WTC11 (cell line): ENCODE measurements around the gene RFC5. TPM values are rescaled to one million over a fixed set of nuclear protein-coding genes. Genes with fewer than 3 reads are reported as not detected.
"Not testable (repeated sequence)": the region's sequence is repeated elsewhere in the genome, so short reads cannot be mapped to it uniquely, and the experiment has no call there.

ENCODE experiments used
- ATAC-seq: fragments of 200-7000 bp; cut with Tn5 transposase; 2 replicates; pipeline ENCODE4 v1.10.0; 2021; ENCODE audit warnings: mild to moderate bottlenecking, moderate library complexity
- CTCF ChIA-PET: fragments of 300-600 bp; sonication (Branson Sonifier 250); formaldehyde crosslinking; loops from one replicate; lab custom pipeline; 2021; ENCODE audit warnings: antibody characterized with exemption; lab: Charles Lee
- POLR2A ChIA-PET: fragments of 350-600 bp; sonication (Branson Sonifier 250); formaldehyde crosslinking; loops from one replicate; lab custom pipeline; 2021; ENCODE audit warnings: antibody characterized with exemption; lab: Charles Lee
- DNase-seq: peaks from one replicate; pipeline ENCODE4 v3.0.0; 2021; ENCODE audit warnings: low spot score
- H3K27ac Mint-ChIP-seq: 2 replicates; pipeline ENCODE4 v1.8.0; 2021; ENCODE audit warnings: mixed read lengths
- H3K27me3 Mint-ChIP-seq: 2 replicates; pipeline ENCODE4 v1.8.0; 2021; ENCODE audit warnings: low read depth, mild to moderate bottlenecking, moderate library complexity, mixed read lengths
- H3K36me3 Mint-ChIP-seq: 2 replicates; pipeline ENCODE4 v1.8.0; 2021; ENCODE audit warnings: mixed read lengths
- H3K4me1 Mint-ChIP-seq: 2 replicates; pipeline ENCODE4 v1.8.0; 2022; ENCODE audit warnings: mixed read lengths
- H3K4me3 Mint-ChIP-seq: 2 replicates; pipeline ENCODE4 v1.8.0; 2021; ENCODE audit warnings: mild to moderate bottlenecking, moderate library complexity, mixed read lengths
- H3K9me3 Mint-ChIP-seq: 2 replicates; pipeline ENCODE4 v1.8.0; 2021; ENCODE audit warnings: mixed read lengths
- ARID4B ChIP-seq: sonication (generic); formaldehyde crosslinking; IDR thresholded peaks from 2 replicates; pipeline ENCODE4 v1.8.0; 2023; ENCODE audit warnings: missing genetic modification reagents, mild to moderate bottlenecking, borderline replicate concordance
- ATF2 ChIP-seq: sonication (generic); formaldehyde crosslinking; IDR thresholded peaks from 2 replicates; pipeline ENCODE4 v1.8.1; 2022; ENCODE audit warnings: low read depth, missing genetic modification reagents, borderline replicate concordance
- E2F1 ChIP-seq: sonication (generic); formaldehyde crosslinking; IDR thresholded peaks from 2 replicates; pipeline ENCODE4 v1.8.0; 2022; ENCODE audit warnings: mild to moderate bottlenecking, missing genetic modification reagents
- EMX1 ChIP-seq: fragments of 250-450 bp; sonication (Bioruptor Pico); IDR thresholded peaks from 2 replicates; pipeline ENCODE4 v1.8.0; 2021; ENCODE audit warnings: mild to moderate bottlenecking
- FOXP4 ChIP-seq: sonication (generic); formaldehyde crosslinking; IDR thresholded peaks from 2 replicates; pipeline ENCODE4 v1.8.0; 2022; ENCODE audit warnings: mild to moderate bottlenecking, missing genetic modification reagents
- MAX ChIP-seq: sonication (generic); formaldehyde crosslinking; IDR thresholded peaks from 2 replicates; pipeline ENCODE4 v1.8.0; 2022; ENCODE audit warnings: mild to moderate bottlenecking, missing genetic modification reagents
- MXD4 ChIP-seq: fragments of 250-450 bp; sonication (Bioruptor Pico); IDR thresholded peaks from 2 replicates; pipeline ENCODE4 v1.8.0; 2021; ENCODE audit warnings: mild to moderate bottlenecking, moderate library complexity, borderline replicate concordance
- MYBL2 ChIP-seq: sonication (generic); formaldehyde crosslinking; IDR thresholded peaks from 2 replicates; pipeline ENCODE4 v1.8.1; 2023; ENCODE audit warnings: mild to moderate bottlenecking, moderate library complexity, missing genetic modification reagents
- NR3C1 ChIP-seq: sonication (generic); formaldehyde crosslinking; conservative IDR thresholded peaks from 2 replicates; pipeline ENCODE4 v1.8.1; 2023; ENCODE audit warnings: low read depth, mild to moderate bottlenecking, missing genetic modification reagents
- PRRX2 ChIP-seq: fragments of 250-450 bp; sonication (Bioruptor Pico); IDR thresholded peaks from 2 replicates; pipeline ENCODE4 v1.8.0; 2021; ENCODE audit warnings: mild to moderate bottlenecking
- ZNF416 ChIP-seq: fragments of 250-450 bp; sonication (Bioruptor Pico); IDR thresholded peaks from 2 replicates; pipeline ENCODE4 v1.9.0; 2021; ENCODE audit warnings: mild to moderate bottlenecking, inconsistent platforms
- ZNF671 ChIP-seq: fragments of 250-450 bp; sonication (Bioruptor Pico); IDR thresholded peaks from 2 replicates; pipeline ENCODE4 v1.8.0; 2021; ENCODE audit warnings: mild to moderate bottlenecking
- total RNA-seq: library from RNA; stranded (reverse); gene quantifications from 3 replicates; pipeline ENCODE4 v1.2.3, GENCODE V29; 2021

RFC5 gene
- total RNA-seq, 1 experiment from 2014 or later: 35.2 TPM

GRCh38 chr12:118017926-118018325, 1.4 kb downstream of the RFC5 start:
- CTCF ChIA-PET: interaction anchor here (2.5 kb wide), 1 partner anchor 143 kb away, joined by 25 read pairs; no protein-coding TSS in a partner anchor
- H3K4me1 Mint-ChIP-seq: peaks cover 22% of the 10 kb centered on the region
- DNase-seq (no peak), ATAC-seq (no peak)
- H3K36me3 Mint-ChIP-seq: peaks cover 43% of the 10 kb centered on the region
- TF ChIP-seq NR3C1 (no peak), E2F1 (CRISPR knock-in tag) (no peak), PRRX2 (CRISPR knock-in tag) (no peak), ZNF671 (no peak), MAX (CRISPR knock-in tag) (no peak), ATF2 (CRISPR knock-in tag) (no peak)
- no peaks in the 10 kb centered on the region; the same call in none of the 2 replicates for H3K27me3 Mint-ChIP-seq
- no peak overlapping the region for H3K27ac Mint-ChIP-seq
- POLR2A ChIA-PET: interaction anchor here (0.7 kb wide), 1 partner anchor 96 kb away, joined by 4 read pairs; no protein-coding TSS in a partner anchor
- peak overlapping the region; percentile 93 for H3K4me3 Mint-ChIP-seq
- H3K9me3 Mint-ChIP-seq: no peaks in the 10 kb centered on the region; the same call in 1 of the 2 replicates

GRCh38 chr12:118020036-118020435, 3.5 kb downstream of the RFC5 start:
- Mint-ChIP-seq H3K9me3 (no peaks in the 10 kb centered on the region), H3K4me1 (peaks cover 24% of the 10 kb centered on the region), H3K27me3 (no peaks in the 10 kb centered on the region), H3K27ac (no peak overlapping the region), H3K36me3 (peaks cover 55% of the 10 kb centered on the region), H3K4me3 (no peak overlapping the region)
- ATAC-seq (no peak), DNase-seq (no peak)
- TF ChIP-seq EMX1 (CRISPR knock-in tag): no peak
- TF ChIP-seq ARID4B (CRISPR knock-in tag): no peak
- TF ChIP-seq MXD4 (CRISPR knock-in tag): no peak
- no peak for TF ChIP-seq MYBL2 (CRISPR knock-in tag)
- no peak for TF ChIP-seq MAX (CRISPR knock-in tag)
- TF ChIP-seq ZNF416 (CRISPR knock-in tag): no peak
- no peak for TF ChIP-seq FOXP4 (CRISPR knock-in tag)
- POLR2A ChIA-PET: interaction anchor here (0.6 kb wide), 2 partner anchors 41 to 63 kb away, joined by 7 read pairs; partner anchors contain the start of gene WSB2
- CTCF ChIA-PET: interaction anchor here (2.0 kb wide), 1 partner anchor 145 kb away, joined by 6 read pairs; no protein-coding TSS in a partner anchor

GRCh38 chr12:118022097-118022727, 5.7 kb downstream of the RFC5 start:
- DNase-seq, H3K4me3 Mint-ChIP-seq, H3K27me3 Mint-ChIP-seq, H3K9me3 Mint-ChIP-seq, ATAC-seq: not testable (repeated sequence)
- Mint-ChIP-seq H3K27ac (peak overlapping the region; percentile 83; the same call in 1 of the 2 replicates), H3K36me3 (peaks cover 77% of the 10 kb centered on the region), H3K4me1 (peaks cover 14% of the 10 kb centered on the region)
- CTCF ChIA-PET: interaction anchor here (0.6 to 2.0 kb wide), 2 partner anchors 116 to 147 kb away, joined by 5 to 6 read pairs; no protein-coding TSS in a partner anchor
- POLR2A ChIA-PET: interaction anchor here (1.0 kb wide), 1 partner anchor 11 kb away, joined by 3 read pairs; no protein-coding TSS in a partner anchor
